K562 (cell line): ENCODE results near the gene GPRIN1.
"Not testable (repeated sequence)": the region's sequence is repeated elsewhere in the genome, so short reads cannot be mapped to it uniquely, and the experiment has no call there.

Experiments used
- ATF4 ChIP-seq: fragments of 450-650 bp; formaldehyde crosslinking; IDR thresholded peaks from 2 replicates; pipeline ENCODE4 v1.4.0; 2022; ENCODE audit warnings: mild to moderate bottlenecking, moderate library complexity
- EZH2 ChIP-seq: IDR thresholded peaks from 2 replicates; pipeline ENCODE4 v1.6.1; 2012; ENCODE audit warnings: low read depth, mild to moderate bottlenecking, inconsistent platforms, low read length, borderline replicate concordance
- MLLT1 ChIP-seq, 2 experiments: fragments of 450-650 bp; IDR thresholded peaks; 2 replicates each; pipeline ENCODE4 v1.6.1; 2016
- NFIC ChIP-seq: fragments of 450-650 bp; IDR thresholded peaks from 2 replicates; pipeline ENCODE4 v1.6.1; 2017; ENCODE audit warnings: mild to moderate bottlenecking, inconsistent platforms
- POLR2A ChIP-seq: fragments of 450-650 bp; conservative IDR thresholded peaks from 2 replicates; pipeline ENCODE4 v1.6.1; 2016
- RAD21 ChIP-seq, 2 experiments: fragments of 250-450 bp in 1 of 2; fragments of 450-650 bp in 1 of 2; sonication (Bioruptor Pico) in 1 of 2; formaldehyde crosslinking in 1 of 2; IDR thresholded peaks in 1 of 2; conservative IDR thresholded peaks in 1 of 2; 2 replicates each; pipeline versions ENCODE4 v1.4.0 to v1.8.0; 2020 to 2022; ENCODE audit warnings: mild to moderate bottlenecking in 2 of 2, moderate library complexity in 1 of 2
- YY1 ChIP-seq, 3 experiments: IDR thresholded peaks; 2 replicates each; pipeline ENCODE4 v1.6.1; 2011; ENCODE audit warnings: low read length in 2 of 3, mild to moderate bottlenecking in 2 of 3, moderate library complexity in 2 of 3, borderline replicate concordance in 1 of 3, control low read depth in 1 of 3, low read depth in 1 of 3; ENCODE audit not compliant: insufficient read depth in 3 of 3, insufficient replicate concordance in 2 of 3, control insufficient read depth in 1 of 3, insufficient read length in 1 of 3; ENCODE audit errors: extremely low read depth in 1 of 3
- TF ChIP-seq, protein P1 (sequence below): fragments of 200-800 bp; sonication (Bioruptor generic); IDR thresholded peaks from 2 replicates; pipeline ENCODE4 v1.6.1; 2016; ENCODE audit warnings: missing genetic modification characterization, missing compliant biosample characterization

- TF ChIP-seq EZH2; NFIC; YY1 (IDR thresholded peaks at IDR 0.05; ENCODE audit: borderline replicate concordance in 1 of 3, control insufficient read depth in 1 of 3, extremely low read depth in 1 of 3, insufficient read depth in 3 of 3, insufficient read length in 1 of 3, insufficient replicate concordance in 2 of 3, low read depth in 1 of 3, low read length in 2 of 3); POLR2A; ATF4 (CRISPR knock-in tag); MLLT1 (IDR thresholded peaks at IDR 0.05); RAD21 (CRISPR knock-in tag; conservative IDR thresholded peaks at IDR 0.05 in 1 of 2, IDR thresholded peaks at IDR 0.05 in 1 of 2): not testable (repeated sequence)
- TF ChIP-seq, protein P1, sequence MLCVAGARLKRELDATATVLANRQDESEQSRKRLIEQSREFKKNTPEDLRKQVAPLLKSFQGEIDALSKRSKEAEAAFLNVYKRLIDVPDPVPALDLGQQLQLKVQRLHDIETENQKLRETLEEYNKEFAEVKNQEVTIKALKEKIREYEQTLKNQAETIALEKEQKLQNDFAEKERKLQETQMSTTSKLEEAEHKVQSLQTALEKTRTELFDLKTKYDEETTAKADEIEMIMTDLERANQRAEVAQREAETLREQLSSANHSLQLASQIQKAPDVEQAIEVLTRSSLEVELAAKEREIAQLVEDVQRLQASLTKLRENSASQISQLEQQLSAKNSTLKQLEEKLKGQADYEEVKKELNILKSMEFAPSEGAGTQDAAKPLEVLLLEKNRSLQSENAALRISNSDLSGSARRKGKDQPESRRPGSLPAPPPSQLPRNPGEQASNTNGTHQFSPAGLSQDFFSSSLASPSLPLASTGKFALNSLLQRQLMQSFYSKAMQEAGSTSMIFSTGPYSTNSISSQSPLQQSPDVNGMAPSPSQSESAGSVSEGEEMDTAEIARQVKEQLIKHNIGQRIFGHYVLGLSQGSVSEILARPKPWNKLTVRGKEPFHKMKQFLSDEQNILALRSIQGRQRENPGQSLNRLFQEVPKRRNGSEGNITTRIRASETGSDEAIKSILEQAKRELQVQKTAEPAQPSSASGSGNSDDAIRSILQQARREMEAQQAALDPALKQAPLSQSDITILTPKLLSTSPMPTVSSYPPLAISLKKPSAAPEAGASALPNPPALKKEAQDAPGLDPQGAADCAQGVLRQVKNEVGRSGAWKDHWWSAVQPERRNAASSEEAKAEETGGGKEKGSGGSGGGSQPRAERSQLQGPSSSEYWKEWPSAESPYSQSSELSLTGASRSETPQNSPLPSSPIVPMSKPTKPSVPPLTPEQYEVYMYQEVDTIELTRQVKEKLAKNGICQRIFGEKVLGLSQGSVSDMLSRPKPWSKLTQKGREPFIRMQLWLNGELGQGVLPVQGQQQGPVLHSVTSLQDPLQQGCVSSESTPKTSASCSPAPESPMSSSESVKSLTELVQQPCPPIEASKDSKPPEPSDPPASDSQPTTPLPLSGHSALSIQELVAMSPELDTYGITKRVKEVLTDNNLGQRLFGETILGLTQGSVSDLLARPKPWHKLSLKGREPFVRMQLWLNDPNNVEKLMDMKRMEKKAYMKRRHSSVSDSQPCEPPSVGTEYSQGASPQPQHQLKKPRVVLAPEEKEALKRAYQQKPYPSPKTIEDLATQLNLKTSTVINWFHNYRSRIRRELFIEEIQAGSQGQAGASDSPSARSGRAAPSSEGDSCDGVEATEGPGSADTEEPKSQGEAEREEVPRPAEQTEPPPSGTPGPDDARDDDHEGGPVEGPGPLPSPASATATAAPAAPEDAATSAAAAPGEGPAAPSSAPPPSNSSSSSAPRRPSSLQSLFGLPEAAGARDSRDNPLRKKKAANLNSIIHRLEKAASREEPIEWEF (CRISPR knock-in tag) = not testable (repeated sequence)
Measured at GRCh38 chr5:176591667-176592066, 18.3 kb downstream of the GPRIN1 start.
